Right kidney (tissue), 1 donor: ENCODE data around the gene TMEM219.
"Not testable (repeated sequence)": the region's sequence is repeated elsewhere in the genome, so short reads cannot be mapped to it uniquely, and the experiment has no call there.

ENCODE experiments used
- DNase-seq: peaks from one replicate; pipeline ENCODE4 v3.0.0-alpha.2; 2016

TMEM219 gene

DNA sequence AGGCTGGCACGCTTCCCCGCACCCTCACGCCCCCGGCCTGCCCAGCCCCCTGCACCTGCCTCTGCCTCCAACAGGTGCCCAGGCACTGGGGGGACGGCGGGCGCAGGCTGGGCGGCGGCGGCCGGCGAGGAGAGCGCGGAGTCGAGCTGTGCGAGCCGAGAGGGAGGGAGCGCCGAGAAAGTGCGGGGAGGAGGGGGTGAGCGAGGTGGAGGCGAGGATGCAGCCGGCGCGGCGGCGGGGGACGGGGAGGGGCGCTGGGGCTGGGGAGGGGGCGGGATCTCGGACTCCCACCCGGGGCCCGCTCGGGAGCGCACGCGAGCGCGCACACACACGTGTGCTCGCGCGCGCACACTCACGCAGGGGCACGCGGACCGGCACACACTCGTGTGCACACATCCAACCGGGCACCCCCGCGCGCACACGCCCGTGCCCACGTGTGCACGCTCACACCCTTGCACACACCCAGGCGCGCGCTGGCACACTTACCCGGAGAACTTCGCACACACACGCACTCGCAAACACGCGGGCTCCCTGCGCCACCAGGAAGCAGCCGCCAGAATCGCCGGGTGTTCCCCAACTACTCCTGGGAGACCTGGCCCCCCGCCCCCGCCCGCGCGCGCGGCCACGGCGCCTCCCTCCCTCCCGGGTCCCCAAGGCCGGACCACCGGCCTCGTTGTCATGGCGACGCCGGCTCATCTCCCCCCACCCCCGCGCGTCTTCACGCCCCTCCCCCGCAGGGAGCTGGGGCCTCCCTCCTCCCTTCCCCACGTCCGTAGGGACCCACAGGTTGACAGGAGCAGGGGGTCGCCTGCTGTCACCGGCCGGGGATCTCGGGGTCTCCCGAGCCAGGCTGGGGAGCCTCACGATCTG, 49.2 kb downstream of the TMEM219 start, which contains the start of gene DOC2A:
Gene DOC2A (minus strand): TSS at position 184 of the 870 bp plus-strand sequence. CDS start 805 bp downstream, outside the sequence.
- peak; percentile 45 for DNase-seq

GRCh38 chr16:30011714-30012504, 50.0 kb downstream of the TMEM219 start:
- no peak for DNase-seq

DNA sequence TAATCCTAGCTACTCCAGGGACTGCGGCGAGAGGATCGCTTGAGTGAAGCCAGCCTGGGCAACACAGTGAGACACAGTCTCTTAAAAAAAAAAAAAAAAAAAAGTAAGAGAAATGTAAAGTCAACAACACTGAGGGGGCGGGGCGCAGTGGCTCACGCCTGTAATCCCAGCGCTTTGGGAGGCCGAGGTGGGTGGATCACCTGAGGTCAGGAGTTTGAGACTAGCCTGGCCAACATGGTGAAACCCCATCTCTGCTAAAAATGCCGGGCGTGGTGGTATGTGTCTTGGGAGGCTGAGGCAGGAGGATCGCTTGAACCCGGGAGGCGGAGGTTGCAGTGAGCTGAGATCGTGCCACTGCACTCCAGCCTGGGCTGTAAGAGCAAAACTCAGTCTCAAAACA, 50.7 kb downstream of the TMEM219 start:
- DNase-seq = not testable (repeated sequence)

DNA sequence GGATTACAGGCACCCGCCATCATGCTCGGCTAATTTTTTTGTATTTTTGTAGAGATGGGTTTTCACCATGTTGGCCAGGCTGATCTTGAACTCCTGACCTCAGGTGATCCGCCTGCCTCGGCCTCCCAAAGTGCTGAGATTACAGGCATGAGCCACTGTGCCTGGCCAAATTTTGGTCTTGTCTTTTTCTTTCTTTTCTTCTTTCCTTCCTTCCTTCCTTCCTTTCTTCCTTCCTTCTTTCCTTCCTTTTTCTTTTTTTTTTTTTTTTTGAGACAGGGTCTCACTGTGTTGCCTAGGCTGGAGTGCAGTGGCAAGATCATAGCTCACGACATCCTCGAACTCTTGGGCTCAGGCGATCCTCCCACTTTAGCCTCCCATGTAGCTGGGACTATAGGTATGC, 53.6 kb downstream of the TMEM219 start:
- DNase-seq = not testable (repeated sequence)

DNA sequence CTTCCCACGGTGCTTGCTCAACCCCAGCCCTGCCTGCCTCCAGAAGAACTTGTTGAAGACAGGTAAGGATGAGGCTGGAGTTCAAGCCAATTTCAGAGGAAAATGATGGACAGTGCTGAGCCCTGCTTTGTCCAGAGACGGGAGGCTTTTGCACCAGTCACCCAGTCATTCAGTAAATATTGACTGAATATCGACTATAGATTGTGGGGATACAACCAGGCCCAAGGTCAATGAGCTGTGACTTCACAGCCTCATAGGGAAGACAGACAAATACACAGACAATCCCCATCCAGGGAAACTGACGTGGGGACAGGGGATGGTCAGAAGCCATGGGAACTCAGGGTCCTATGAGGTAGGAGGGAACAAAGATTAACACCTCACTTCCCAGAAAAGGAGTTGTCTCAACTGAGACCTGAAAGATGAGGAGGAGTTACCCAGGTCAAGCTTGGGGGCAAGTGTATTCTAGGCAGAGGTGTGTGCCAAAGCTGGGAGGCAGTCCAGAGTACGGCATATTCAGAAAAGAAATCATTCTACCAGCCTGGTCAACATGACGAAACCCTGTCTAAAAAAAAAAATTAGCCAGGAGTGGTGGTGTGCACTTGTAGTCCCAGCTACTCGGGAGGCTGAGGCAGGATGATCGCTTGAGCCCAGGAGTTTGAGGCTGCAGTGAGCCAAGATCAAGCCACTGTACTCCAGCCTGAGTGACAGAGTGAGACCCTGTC, 54.8 kb downstream of the TMEM219 start:
- no peak for DNase-seq

GRCh38 chr16:30017277-30017656, 55.4 kb downstream of the TMEM219 start:
- no peak for DNase-seq

DNA sequence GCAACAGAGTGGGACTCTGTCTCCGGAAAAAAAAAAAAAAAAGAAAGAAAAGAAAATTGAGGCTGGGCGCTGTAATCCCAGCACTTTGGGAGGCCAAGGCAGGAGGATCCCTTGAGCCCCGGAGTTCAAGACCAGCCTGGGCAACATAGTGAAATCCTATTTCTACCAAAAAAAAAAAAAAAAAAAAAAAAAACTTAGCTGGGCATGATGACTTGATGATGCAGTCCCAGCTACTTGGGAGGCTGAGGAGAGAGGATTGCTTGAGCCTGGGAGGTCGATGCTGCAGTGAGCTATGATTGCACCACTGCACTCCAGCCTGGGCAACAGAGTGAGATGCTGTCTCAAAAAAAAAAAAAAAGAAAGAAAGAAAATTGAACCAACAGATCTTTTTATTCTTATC, 56.1 kb downstream of the TMEM219 start:
- not testable (repeated sequence) for DNase-seq

DNA sequence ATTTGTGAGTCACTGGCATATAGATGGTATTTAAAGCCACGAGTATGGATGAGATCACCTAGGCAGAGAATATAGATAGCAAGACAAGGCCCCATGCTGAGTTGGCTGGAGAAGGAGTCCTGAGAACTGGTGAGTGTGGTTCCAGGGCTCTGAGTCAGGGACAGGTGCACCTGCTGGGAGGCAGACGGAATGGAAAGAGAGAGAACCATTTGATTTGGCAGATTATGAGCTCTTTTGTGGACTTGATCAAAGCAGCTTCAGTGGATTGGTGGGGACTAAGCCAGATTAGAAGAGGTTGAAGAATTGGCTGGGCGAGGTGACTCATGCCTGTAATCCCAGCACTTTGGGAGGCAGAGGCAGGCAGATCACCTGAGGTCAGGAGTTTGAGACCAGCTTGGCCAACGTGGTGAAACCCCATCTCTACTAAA, 56.9 kb downstream of the TMEM219 start:
- DNase-seq = no peak
